Right lobe of liver (tissue), 6 donors: ENCODE measurements around the gene RIMOC1. TPM values are rescaled to one million over a fixed set of nuclear protein-coding genes. Genes with fewer than 3 reads are reported as not detected.

Source experiments
- ATAC-seq, 4 donors: fragments of 200-7000 bp; cut with Tn5 transposase; one replicate each; pipeline ENCODE4 v1.9.1; 2020; ENCODE audit warnings: mild to moderate bottlenecking in 4 of 4, moderate library complexity in 4 of 4
- DNase-seq, 3 donors: peaks; one replicate each; pipeline ENCODE4 v3.0.0-alpha.2; 2020
- H3K27ac ChIP-seq, 3 donors: fragments of 200-600 bp; one replicate each; pipeline ENCODE4 v1.8.0; 2022
- H3K27me3 ChIP-seq, 2 donors: fragments of 200-600 bp; one replicate each; pipeline ENCODE4 v1.8.0; 2022
- H3K36me3 ChIP-seq, 4 donors: fragments of 200-600 bp; sonication (generic) in 1 of 4; one replicate each; pipeline versions ENCODE4 v1.5.1 to v1.8.0; 2017 to 2022; ENCODE audit warnings: control low read depth in 1 of 4
- H3K4me1 ChIP-seq, 4 donors: fragments of 200-600 bp; sonication (generic) in 1 of 4; one replicate each; pipeline versions ENCODE4 v1.5.1 to v1.8.0; 2017 to 2022; ENCODE audit warnings: control low read depth in 1 of 4
- H3K4me3 ChIP-seq, 3 donors: fragments of 200-600 bp; one replicate each; pipeline ENCODE4 v1.8.0; 2022
- H3K9me3 ChIP-seq, 4 donors: fragments of 200-600 bp; sonication (generic) in 1 of 4; one replicate each; pipeline versions ENCODE4 v1.5.1 to v1.8.0; 2017 to 2022; ENCODE audit warnings: control low read depth in 1 of 4
- POLR2A ChIP-seq: fragments of 450-650 bp; IDR thresholded peaks from one replicate; pipeline ENCODE4 v1.6.1; 2017; ENCODE audit warnings: antibody characterized with exemption, mild to moderate bottlenecking
- WGBS: methylation state at CpG from one replicate; pipeline ENCODE4 v1.1.6; 2018; ENCODE audit warnings: low coverage, low lambda C conversion rate; ENCODE audit not compliant: insufficient coverage; ENCODE audit errors: missing lambda C conversion rate; 5-methylcytosine and 5-hydroxymethylcytosine counted together
- intact Hi-C, 2 donors: fragments of 100-400 bp; cut with DNase I; formaldehyde crosslinking; loops; one replicate each; pipeline versions ENCODE4 v1.11.2 to v1.14.1; 2022
- total RNA-seq, 6 experiments: library from RNA; depleted of rRNA in 2 of 6; stranded (reverse); fragments of >200 nt in 2 of 6; fragmentation: NEBNext Ultra II Directional in 3 of 6; extraction: Animal tissue kit (Norgen Biotek cat#: 25700) in 3 of 6; gene quantifications; one replicate each; pipeline versions ENCODE4 v1.1.0 to v1.2.4, GENCODE V29; 2016 to 2023
- TF ChIP-seq, protein P1 (sequence below), 4 donors: fragments of 200-600 bp in 3 of 4; fragments of 450-650 bp in 1 of 4; IDR thresholded peaks; one replicate each; pipeline versions ENCODE4 v1.5.1 to v1.8.0; 2016 to 2022; ENCODE audit warnings: antibody characterized with exemption in 4 of 4, mild to moderate bottlenecking in 2 of 4
- donor health status: DM: no; HTN: yes; CAD: no.
- donor health status: DM: no; HTN: no; CAD: no.
- donor health status: DM: no; HTN: no; CAD: no.
- donor health status: DM: no; HTN: yes; CAD: no.
- donor health status: DM: no; HTN: yes; CAD: no.

The RIMOC1 gene
- total RNA-seq, 6 experiments from 2014 or later = 7.6 to 15.5 (median 9.0) TPM

- TF ChIP-seq POLR2A = no peak
- TF ChIP-seq, protein P1, sequence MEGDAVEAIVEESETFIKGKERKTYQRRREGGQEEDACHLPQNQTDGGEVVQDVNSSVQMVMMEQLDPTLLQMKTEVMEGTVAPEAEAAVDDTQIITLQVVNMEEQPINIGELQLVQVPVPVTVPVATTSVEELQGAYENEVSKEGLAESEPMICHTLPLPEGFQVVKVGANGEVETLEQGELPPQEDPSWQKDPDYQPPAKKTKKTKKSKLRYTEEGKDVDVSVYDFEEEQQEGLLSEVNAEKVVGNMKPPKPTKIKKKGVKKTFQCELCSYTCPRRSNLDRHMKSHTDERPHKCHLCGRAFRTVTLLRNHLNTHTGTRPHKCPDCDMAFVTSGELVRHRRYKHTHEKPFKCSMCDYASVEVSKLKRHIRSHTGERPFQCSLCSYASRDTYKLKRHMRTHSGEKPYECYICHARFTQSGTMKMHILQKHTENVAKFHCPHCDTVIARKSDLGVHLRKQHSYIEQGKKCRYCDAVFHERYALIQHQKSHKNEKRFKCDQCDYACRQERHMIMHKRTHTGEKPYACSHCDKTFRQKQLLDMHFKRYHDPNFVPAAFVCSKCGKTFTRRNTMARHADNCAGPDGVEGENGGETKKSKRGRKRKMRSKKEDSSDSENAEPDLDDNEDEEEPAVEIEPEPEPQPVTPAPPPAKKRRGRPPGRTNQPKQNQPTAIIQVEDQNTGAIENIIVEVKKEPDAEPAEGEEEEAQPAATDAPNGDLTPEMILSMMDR (IDR thresholded peaks at IDR 0.05) = no peak
- H3K4me1 ChIP-seq = no peaks in the 10 kb centered on the region
- no peaks in the 10 kb centered on the region for H3K27me3 ChIP-seq
- no peaks in the 10 kb centered on the region for H3K9me3 ChIP-seq
- DNase-seq (no peak), ATAC-seq (no peak)
- intact Hi-C loops = no loop called here
- no peak overlapping the region for H3K4me3 ChIP-seq
- H3K36me3 ChIP-seq = no peaks in the 10 kb centered on the region
- 95% methylated on average over 3 of the region's 3 CpGs for WGBS
- H3K27ac ChIP-seq = no peak overlapping the region
These were observed 47.1 kb downstream of the RIMOC1 start for GRCh38 chr5:41951224-41951623.

Other genes with a start within 250 kb of the RIMOC1 start
- under 1 TPM; 0.24 to 0.75 (median 0.61) TPM for gene OXCT1, start 33.9 kb upstream of the RIMOC1 start, total RNA-seq
- 10 to 100 TPM in 1 of 6 experiments, 1 to 10 TPM in 5; 5.1 to 14.6 (median 6.3) TPM for gene FBXO4, start 20.9 kb downstream of the RIMOC1 start, total RNA-seq